ENCODE data around the gene METTL23. TPM values are rescaled to one million over a fixed set of nuclear protein-coding genes. Genes with fewer than 3 reads are reported as not detected.

Gene METTL23
- total RNA-seq, 4 donors from 2014 or later: 20.6 to 29.9 (median 23.0) TPM

DNA sequence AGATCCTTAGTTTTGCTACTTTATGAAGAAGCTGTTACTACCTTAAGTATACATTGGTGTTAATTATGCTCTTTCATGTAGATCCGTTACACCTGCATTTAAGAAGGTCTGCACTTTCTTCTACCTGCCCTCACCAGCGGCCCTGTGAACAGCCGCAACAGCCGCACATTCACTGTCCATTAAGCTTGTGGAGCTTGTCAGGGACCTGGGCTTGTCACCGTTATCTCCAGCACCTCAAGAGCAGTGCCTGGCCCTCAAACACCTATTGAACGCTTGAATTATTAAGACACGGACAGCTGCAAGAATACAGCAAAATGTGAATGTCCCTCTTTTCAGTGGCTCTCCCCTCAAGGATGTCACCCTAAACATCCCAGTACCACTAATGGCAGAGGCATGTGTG is 12.9 kb upstream of the METTL23 start:
- TF ChIP-seq POLR2AphosphoS5 (IDR thresholded peaks at IDR 0.05) (no peak), EP300 (IDR thresholded peaks at IDR 0.05) (no peak), POLR2A (IDR thresholded peaks at IDR 0.05) (no peak)
- TF ChIP-seq, protein P1, sequence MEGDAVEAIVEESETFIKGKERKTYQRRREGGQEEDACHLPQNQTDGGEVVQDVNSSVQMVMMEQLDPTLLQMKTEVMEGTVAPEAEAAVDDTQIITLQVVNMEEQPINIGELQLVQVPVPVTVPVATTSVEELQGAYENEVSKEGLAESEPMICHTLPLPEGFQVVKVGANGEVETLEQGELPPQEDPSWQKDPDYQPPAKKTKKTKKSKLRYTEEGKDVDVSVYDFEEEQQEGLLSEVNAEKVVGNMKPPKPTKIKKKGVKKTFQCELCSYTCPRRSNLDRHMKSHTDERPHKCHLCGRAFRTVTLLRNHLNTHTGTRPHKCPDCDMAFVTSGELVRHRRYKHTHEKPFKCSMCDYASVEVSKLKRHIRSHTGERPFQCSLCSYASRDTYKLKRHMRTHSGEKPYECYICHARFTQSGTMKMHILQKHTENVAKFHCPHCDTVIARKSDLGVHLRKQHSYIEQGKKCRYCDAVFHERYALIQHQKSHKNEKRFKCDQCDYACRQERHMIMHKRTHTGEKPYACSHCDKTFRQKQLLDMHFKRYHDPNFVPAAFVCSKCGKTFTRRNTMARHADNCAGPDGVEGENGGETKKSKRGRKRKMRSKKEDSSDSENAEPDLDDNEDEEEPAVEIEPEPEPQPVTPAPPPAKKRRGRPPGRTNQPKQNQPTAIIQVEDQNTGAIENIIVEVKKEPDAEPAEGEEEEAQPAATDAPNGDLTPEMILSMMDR (IDR thresholded peaks at IDR 0.05): no peak
- H3K4me3 ChIP-seq: no peak overlapping the region
- H3K9me3 ChIP-seq: no peaks in the 10 kb centered on the region
- H3K36me3 ChIP-seq: peaks cover 46% of the 10 kb centered on the region
- DNase-seq (ENCODE audit: low spot score in 2 of 2): no peak
- no peaks in the 10 kb centered on the region for H3K27me3 ChIP-seq
- 93% methylated on average over 7 of the region's 7 CpGs for WGBS
- H3K27ac ChIP-seq: no peak overlapping the region
- H3K4me1 ChIP-seq: peaks cover 42% of the 10 kb centered on the region

DNA sequence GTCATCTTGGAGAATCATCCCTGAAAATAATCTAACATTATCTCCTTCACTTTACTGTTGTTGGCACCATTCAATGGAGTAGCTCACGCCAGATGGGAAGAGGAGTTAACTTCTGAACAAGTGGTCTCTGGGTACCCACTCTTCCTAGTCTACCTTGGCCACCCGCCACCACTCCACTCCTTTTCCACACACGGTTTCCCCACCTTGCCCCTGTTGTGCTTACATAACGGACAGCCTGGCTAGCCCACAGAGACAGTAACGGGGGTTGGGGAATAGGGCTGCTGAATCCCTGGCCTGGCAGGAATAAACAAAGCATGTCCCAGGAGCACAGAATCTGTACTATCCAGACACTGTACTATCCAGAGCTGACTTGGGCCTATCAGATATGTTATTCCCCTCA is 12.3 kb upstream of the METTL23 start:
- H3K27ac ChIP-seq: no peak overlapping the region
- H3K36me3 ChIP-seq: peaks cover 52% of the 10 kb centered on the region
- H3K4me1 ChIP-seq: peaks cover 36% of the 10 kb centered on the region

DNA sequence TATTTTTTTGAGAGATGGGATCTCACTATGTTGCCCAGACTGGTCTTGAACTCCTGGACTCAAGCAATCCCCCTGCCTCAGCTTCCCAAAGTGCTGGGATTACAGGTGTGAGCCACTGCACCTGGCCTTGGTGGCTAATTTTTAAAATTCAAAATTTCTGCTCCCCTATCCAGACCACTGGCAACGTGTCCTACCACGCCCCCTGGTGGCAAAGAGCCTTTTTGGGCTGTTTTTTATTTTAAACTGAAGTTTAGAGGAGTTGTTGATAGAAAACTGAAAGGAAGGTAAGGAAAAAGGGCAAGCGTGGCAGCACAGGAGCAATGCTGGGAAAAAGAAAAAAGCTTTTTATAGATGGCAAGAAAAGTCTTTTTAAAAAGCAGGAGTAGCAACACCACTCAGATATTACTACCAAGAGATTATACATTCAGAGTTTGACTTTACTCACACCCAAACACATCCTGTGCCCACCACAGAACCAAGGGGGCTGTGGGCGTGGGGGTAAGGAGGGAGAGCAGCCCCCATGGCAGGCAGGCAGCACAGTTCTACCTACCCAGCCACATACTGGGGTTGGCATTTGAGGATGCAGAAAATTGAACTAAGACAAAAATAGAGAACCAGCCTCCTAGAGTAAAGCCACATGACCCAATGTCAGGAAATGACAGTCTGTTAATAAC is 11.7 kb upstream of the METTL23 start:
- WGBS: 29% methylated on average over 4 of the region's 4 CpGs
- Histone ChIP-seq H3K27me3 (no peaks in the 10 kb centered on the region), H3K27ac (peak overlapping the region; percentile 2), H3K9me3 (no peaks in the 10 kb centered on the region), H3K36me3 (peaks cover 58% of the 10 kb centered on the region), H3K4me3 (no peak overlapping the region), H3K4me1 (peaks cover 30% of the 10 kb centered on the region)
- TF ChIP-seq, protein P1 (IDR thresholded peaks at IDR 0.05): peak; percentile 57 to 69
- TF ChIP-seq POLR2AphosphoS5 (IDR thresholded peaks at IDR 0.05): no peak
- no peak for TF ChIP-seq POLR2A (IDR thresholded peaks at IDR 0.05)
- TF ChIP-seq EP300 (IDR thresholded peaks at IDR 0.05): no peak
- DNase-seq (ENCODE audit: low spot score in 2 of 2): peak; percentile 80 to 88

More for the DNA sequence above, 12.3 kb upstream of the METTL23 start:
- DNase-seq (ENCODE audit: low spot score in 2 of 2): no peak
- 77% methylated on average over 5 of the region's 5 CpGs for WGBS
- Histone ChIP-seq H3K9me3 (no peaks in the 10 kb centered on the region), H3K27me3 (no peaks in the 10 kb centered on the region), H3K4me3 (no peak overlapping the region)
- TF ChIP-seq EP300 (IDR thresholded peaks at IDR 0.05): no peak

DNA sequence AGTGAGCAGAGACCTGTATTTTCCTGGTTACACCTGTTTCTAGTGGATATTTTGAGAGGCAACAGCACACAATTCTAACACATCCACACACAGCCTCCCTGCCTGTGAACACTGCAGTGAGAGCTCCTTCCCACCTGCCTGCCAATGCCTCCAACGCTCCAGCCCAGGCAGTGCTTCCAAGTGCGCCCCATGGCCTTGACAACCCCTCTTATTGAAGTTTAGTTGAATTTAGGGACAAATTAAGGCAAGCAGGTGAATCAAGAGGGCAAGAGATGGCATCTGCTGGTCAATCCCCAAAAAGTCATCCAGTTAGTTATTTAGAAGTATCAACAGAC is 11.2 kb upstream of the METTL23 start:
- WGBS: 90% methylated on average over 2 of the region's 2 CpGs
- no peak for DNase-seq (ENCODE audit: low spot score in 2 of 2)
- Histone ChIP-seq H3K4me1 (peaks cover 30% of the 10 kb centered on the region), H3K27ac (peak overlapping the region; percentile 2), H3K4me3 (no peak overlapping the region), H3K9me3 (no peaks in the 10 kb centered on the region), H3K27me3 (no peaks in the 10 kb centered on the region), H3K36me3 (peaks cover 63% of the 10 kb centered on the region)
- TF ChIP-seq EP300 (IDR thresholded peaks at IDR 0.05): no peak
- TF ChIP-seq POLR2AphosphoS5 (IDR thresholded peaks at IDR 0.05): no peak
- TF ChIP-seq, protein P1 (IDR thresholded peaks at IDR 0.05): no peak
- no peak for TF ChIP-seq POLR2A (IDR thresholded peaks at IDR 0.05)

DNA sequence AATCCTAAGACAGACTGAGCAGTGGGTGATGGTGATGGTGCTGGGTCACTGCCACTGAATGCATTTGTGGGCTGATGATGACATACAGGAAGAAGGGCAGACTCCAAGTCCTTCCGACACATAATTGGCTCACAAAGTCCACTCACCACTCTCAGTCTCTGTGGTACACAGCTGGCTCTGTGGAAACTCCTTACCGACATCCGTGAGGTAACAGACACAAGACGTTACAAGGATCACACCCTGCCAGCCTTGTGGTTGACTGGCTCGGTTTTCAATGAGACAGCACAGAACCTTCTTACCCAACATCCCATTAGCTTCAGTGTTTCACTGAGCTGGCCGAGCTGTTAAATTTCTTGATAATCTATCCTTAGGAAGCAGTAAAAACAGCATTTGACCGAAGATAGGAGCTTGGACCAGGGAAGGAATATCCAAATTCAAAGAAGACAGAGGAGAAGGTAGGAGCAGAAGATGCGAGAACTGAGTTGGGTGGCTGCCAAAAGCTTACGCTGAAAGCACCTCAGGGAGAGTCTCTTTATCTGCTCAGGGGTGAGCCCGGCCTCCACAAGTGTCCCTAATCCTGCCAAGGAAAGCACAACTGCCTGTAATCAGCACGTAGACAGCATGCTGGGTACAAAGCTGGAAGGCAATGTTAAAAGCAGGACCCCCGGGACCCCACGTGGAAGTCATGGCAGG is 10.3 kb upstream of the METTL23 start:
- Histone ChIP-seq H3K4me1 (peaks cover 26% of the 10 kb centered on the region), H3K27ac (peak overlapping the region; percentile 69), H3K27me3 (no peaks in the 10 kb centered on the region), H3K9me3 (no peaks in the 10 kb centered on the region), H3K36me3 (peaks cover 72% of the 10 kb centered on the region), H3K4me3 (no peak overlapping the region)
- no peak for DNase-seq (ENCODE audit: low spot score in 2 of 2)
- WGBS: 64% methylated on average over 13 of the region's 13 CpGs
- no peak for TF ChIP-seq POLR2A (IDR thresholded peaks at IDR 0.05)
- TF ChIP-seq POLR2AphosphoS5 (IDR thresholded peaks at IDR 0.05): peak in 1 of 3 donors; percentile 11
- TF ChIP-seq, protein P1 (IDR thresholded peaks at IDR 0.05): no peak
- no peak for TF ChIP-seq EP300 (IDR thresholded peaks at IDR 0.05)
